OCI-LY1 (cell line): Measurements from ENCODE around the gene TMEM115.

Experiments used
- CTCF ChIP-seq: fragments of 200-600 bp; sonication (generic), shearing (Covaris generic); IDR thresholded peaks from 2 replicates; pipeline ENCODE4 v1.5.1; 2017; ENCODE audit warnings: mild to moderate bottlenecking, antibody characterized with exemption, low read length, moderate library complexity, mixed read lengths
- EZH2 ChIP-seq: fragments of 200-600 bp; sonication (generic), shearing (Covaris generic); IDR thresholded peaks from 2 replicates; pipeline ENCODE4 v1.8.0; 2017; ENCODE audit warnings: borderline replicate concordance, mixed run types, mild to moderate bottlenecking, antibody characterized with exemption, low read length, moderate library complexity, mixed read lengths

GRCh38 chr3:50388720-50389413, 29.5 kb upstream of the TMEM115 start:
- TF ChIP-seq CTCF (peak; percentile 13; the same call in 1 of the 2 replicates), EZH2 (no peak)
